Endothelial cell of umbilical vein (primary cell): ENCODE results near the gene PFDN5.

Source experiments
- EZH2 ChIP-seq: IDR thresholded peaks from 2 replicates; pipeline ENCODE4 v1.6.1; 2012; ENCODE audit warnings: borderline replicate concordance, low read depth, mild to moderate bottlenecking, moderate library complexity, low read length, inconsistent platforms; ENCODE audit not compliant: severe bottlenecking
- JUN ChIP-seq: IDR thresholded peaks from 2 replicates; pipeline ENCODE4 v1.6.1; 2011; ENCODE audit warnings: borderline replicate concordance, low read depth; ENCODE audit not compliant: insufficient read length, insufficient read depth
- POLR2A ChIP-seq: IDR thresholded peaks from 2 replicates; pipeline ENCODE4 v1.6.1; 2012; ENCODE audit warnings: low read depth, mild to moderate bottlenecking, control low read depth, low read length
- POLR2AphosphoS5 ChIP-seq: IDR thresholded peaks from 2 replicates; pipeline ENCODE4 v1.6.1; 2012; ENCODE audit warnings: low read depth, mild to moderate bottlenecking, control low read depth, low read length, moderate library complexity; ENCODE audit not compliant: insufficient read depth
- TF ChIP-seq, protein P1 (sequence below), 2 donors: IDR thresholded peaks; 1 replicate in 1 of 2; 2 replicates in 1 of 2; pipeline ENCODE4 v1.5.1; 2011; ENCODE audit warnings: low read length in 2 of 2, mild to moderate bottlenecking in 2 of 2, moderate library complexity in 2 of 2, control low read depth in 1 of 2, inconsistent platforms in 1 of 2, low read depth in 1 of 2; ENCODE audit not compliant: insufficient read depth in 1 of 2; ENCODE audit errors: extremely low read depth in 1 of 2

DNA sequence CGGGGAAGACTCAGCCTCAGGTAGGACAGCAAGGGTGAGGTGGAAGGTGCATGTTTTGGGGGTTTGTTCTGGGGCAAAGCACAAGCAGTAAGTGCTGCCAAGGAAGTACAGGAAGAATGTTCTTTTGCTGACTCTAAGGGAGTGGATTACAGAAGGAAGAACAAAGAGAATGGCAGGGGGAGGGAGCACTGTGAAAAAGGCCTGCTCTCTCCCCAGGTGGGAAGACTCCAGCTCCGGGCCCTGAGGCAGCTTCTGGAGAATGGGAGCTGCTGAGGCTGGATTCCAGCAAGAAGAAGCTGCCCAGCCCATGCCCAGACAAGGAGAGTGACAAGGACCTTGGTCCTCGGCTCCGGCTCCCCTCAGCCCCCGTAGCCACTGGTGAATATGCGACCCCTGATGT lies 7.0 kb upstream of the PFDN5 start:
- no peak for TF ChIP-seq POLR2AphosphoS5
- TF ChIP-seq, protein P1, sequence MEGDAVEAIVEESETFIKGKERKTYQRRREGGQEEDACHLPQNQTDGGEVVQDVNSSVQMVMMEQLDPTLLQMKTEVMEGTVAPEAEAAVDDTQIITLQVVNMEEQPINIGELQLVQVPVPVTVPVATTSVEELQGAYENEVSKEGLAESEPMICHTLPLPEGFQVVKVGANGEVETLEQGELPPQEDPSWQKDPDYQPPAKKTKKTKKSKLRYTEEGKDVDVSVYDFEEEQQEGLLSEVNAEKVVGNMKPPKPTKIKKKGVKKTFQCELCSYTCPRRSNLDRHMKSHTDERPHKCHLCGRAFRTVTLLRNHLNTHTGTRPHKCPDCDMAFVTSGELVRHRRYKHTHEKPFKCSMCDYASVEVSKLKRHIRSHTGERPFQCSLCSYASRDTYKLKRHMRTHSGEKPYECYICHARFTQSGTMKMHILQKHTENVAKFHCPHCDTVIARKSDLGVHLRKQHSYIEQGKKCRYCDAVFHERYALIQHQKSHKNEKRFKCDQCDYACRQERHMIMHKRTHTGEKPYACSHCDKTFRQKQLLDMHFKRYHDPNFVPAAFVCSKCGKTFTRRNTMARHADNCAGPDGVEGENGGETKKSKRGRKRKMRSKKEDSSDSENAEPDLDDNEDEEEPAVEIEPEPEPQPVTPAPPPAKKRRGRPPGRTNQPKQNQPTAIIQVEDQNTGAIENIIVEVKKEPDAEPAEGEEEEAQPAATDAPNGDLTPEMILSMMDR (IDR thresholded peaks at IDR 0.05; ENCODE audit: extremely low read depth in 1 of 2, insufficient read depth in 1 of 2, low read depth in 1 of 2, low read length in 2 of 2): no peak
- TF ChIP-seq EZH2: no peak
- TF ChIP-seq POLR2A: no peak
- TF ChIP-seq JUN: no peak
